CD4-positive, alpha-beta T cell treated with Interleukin-17A for 1 hour (primary cell): ENCODE results near the gene RIMBP2.
"Not testable (repeated sequence)": the region's sequence is repeated elsewhere in the genome, so short reads cannot be mapped to it uniquely, and the experiment has no call there.

ENCODE experiments used
- DNase-seq: peaks from one replicate; pipeline ENCODE4 v3.0.0-alpha.2; 2020

RIMBP2 gene

DNA sequence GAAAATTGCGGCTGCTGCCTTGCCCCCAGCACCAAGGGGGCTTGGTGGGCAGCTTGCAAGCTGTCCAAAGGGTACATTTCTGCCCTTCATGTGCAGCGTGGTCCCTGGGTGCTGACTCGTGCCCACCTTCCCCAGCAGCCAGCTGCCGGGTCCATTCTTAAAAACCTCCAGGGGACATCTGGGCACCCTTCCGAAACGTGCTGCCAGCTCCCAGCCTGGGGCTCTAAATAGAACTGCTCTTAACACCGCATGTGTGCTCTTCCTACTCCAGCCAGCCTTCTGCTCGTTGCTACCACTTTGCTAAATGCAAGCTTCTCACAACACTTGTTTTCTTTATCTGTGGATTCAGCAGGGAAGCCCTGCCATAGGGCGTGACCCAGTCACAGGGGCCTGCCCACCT, 66.0 kb downstream of the RIMBP2 start:
- no peak for DNase-seq

- DNase-seq, result no peak
These were observed 66.7 kb downstream of the RIMBP2 start for GRCh38 chr12:130649101-130650045.

DNA sequence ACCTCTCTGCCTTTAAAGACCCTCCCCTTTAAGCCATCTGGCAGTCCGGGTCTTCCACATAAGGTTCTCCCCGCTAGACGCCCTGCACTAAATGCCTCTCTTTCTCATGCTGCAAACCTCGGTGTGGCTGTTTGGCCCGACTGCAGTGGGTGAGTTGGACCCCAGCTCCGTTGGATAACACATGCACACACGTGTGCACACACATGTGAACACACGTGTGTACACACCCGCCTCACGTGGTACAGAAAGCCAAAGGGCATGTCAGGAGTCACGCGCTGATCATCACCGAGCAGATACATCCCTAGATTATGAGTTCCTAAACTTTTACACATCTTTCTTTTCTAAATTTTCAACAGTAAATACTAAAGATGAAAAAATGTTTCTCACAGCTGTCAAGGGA, 68.3 kb downstream of the RIMBP2 start:
- no peak for DNase-seq

DNA sequence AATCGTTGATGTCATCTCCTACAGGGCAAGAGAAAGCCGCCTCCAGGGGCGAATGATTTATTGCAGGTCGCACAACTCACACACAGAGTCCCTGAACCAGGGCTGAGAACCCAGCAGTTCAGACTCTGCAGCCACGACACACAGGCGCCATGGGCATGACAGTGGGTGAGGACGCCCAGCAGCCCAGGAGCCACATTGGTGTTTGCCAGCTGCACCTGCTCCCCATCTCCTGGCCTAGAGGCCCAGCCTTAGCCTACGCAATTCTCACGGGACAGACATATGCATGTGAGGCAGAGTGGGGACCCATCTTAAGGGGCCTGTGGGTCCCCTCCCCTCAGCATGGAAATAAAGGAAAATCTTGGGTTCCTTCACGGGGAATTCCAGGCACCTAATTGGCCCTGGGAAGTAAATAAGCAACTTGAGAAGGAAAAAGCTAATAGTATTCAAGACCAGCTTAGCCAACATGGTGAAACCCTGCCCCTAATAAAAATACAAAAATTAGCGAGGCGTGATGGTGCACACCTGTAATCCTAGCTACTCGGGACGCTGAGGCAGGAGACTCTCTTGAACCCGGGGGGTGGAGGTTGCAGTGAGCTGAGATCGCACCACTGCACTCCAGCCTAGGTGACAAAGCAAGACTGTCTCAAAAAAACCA, 69.3 kb downstream of the RIMBP2 start:
- DNase-seq, result no peak

GRCh38 chr12:130646191-130646590, 69.9 kb downstream of the RIMBP2 start:
- DNase-seq, result not testable (repeated sequence)

GRCh38 chr12:130645751-130646150, 70.3 kb downstream of the RIMBP2 start:
- no peak for DNase-seq

GRCh38 chr12:130644566-130644965, 71.5 kb downstream of the RIMBP2 start:
- no peak for DNase-seq

GRCh38 chr12:130644146-130644545, 72.0 kb downstream of the RIMBP2 start:
- DNase-seq, result no peak

- DNase-seq, result no peak
These were observed 73.2 kb downstream of the RIMBP2 start for GRCh38 chr12:130642856-130643255.

- no peak for DNase-seq
These were observed 74.4 kb downstream of the RIMBP2 start for GRCh38 chr12:130641533-130642184.

- DNase-seq, result no peak
These were observed 75.2 kb downstream of the RIMBP2 start for GRCh38 chr12:130640901-130641300.

- no peak for DNase-seq
These were observed 75.6 kb downstream of the RIMBP2 start for GRCh38 chr12:130640496-130640895.

GRCh38 chr12:130639476-130640424, 76.3 kb downstream of the RIMBP2 start:
- no peak for DNase-seq

GRCh38 chr12:130636370-130636769, 79.7 kb downstream of the RIMBP2 start:
- DNase-seq, result no peak

DNA sequence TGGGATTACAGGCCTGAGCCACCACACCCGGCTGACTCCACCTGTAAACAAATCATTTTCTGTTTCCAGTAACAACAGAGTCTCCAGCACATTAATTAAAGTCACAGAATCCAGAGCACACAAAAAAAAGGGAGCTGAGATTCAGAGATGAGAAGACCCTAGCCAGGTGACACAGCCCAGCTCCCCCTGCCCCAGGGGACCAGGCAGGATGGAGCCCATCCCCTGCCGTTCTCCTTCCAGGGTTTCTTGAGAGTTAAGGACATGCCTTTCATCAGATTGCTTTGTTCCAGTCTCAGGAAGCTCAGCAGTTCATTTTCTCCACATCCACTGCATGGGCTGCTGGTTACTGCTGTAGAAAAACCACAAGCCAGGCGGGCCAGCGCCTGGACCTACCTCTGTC, 81.2 kb downstream of the RIMBP2 start:
- DNase-seq, result no peak

- DNase-seq, result no peak
These were observed 82.3 kb downstream of the RIMBP2 start for GRCh38 chr12:130633771-130634170.

GRCh38 chr12:130632642-130633041, 83.5 kb downstream of the RIMBP2 start:
- no peak for DNase-seq

DNA sequence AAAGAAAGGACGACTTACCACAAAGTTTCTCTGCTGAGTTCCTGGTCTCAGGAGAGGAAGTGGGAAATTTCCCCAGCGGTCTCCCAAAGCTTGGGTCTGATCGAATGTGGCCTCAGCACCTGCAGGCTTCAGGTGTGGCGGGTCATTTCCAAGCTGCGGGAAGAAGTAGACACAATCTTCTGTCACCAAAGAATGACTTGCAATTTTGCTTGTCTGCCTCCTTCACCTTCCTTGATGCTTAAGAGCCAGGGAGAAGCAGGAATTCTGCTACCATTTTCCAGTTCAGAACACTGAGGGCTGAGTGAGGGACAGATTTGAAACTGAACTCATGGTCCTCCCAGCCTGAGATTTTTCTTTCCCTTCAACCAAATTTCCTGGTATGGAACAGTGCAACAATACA, 87.8 kb downstream of the RIMBP2 start:
- no peak for DNase-seq

DNA sequence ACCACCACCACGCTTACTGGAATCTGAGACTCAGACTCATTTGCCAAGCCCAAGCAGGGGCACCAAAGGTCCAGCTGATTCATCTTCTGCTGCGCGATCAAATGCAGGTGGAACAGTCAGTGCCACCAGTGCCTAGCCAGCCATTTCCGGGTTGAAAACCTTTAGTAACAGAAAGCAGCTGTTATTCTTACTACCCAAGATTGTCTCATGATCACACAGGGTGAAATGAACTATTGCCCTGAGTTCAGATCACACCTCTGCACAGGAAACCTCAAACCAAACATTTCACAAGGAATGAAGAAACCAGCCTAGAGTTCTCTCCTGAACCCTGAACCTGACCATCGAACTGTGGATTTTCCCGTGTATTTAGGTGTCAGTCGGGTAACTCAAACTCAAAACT, 88.9 kb downstream of the RIMBP2 start:
- no peak for DNase-seq

- DNase-seq, result no peak
These were observed 89.5 kb downstream of the RIMBP2 start for GRCh38 chr12:130626601-130627000.

GRCh38 chr12:130625201-130625600, 90.9 kb downstream of the RIMBP2 start:
- no peak for DNase-seq

- DNase-seq, result no peak
These were observed 93.3 kb downstream of the RIMBP2 start for GRCh38 chr12:130622803-130623202.
